Measurements from ENCODE around the gene VRK2. TPM values are rescaled to one million over a fixed set of nuclear protein-coding genes. Genes with fewer than 3 reads are reported as not detected.
"Not testable (repeated sequence)": the region's sequence is repeated elsewhere in the genome, so short reads cannot be mapped to it uniquely, and the experiment has no call there.

The VRK2 gene
- total RNA-seq, 1 experiment from 2014 or later = 33.0 TPM

GRCh38 chr2:58113563-58113962 lies 67.0 kb downstream of the VRK2 start:
- CTCF ChIA-PET; H2AFZ ChIP-seq (ENCODE audit: low read depth, low read length, poor library complexity, severe bottlenecking); H3K27me3 ChIP-seq (ENCODE audit: insufficient read depth, low read length); POLR2A ChIA-PET; BruUV-seq (replicated peaks); intact Hi-C loops (cut with micrococcal nuclease); RAD21 ChIA-PET (ENCODE audit: low non-redundant PET in 1 of 2, low total read pairs in 2 of 2, uncharacterized antibody in 2 of 2, unreplicated experiment in 2 of 2); H3K36me3 ChIP-seq (ENCODE audit: control insufficient read depth in 1 of 2, insufficient read depth in 2 of 2, low read length in 2 of 2); H3K9me2 ChIP-seq (ENCODE audit: insufficient read depth); H3K9me3 ChIP-seq (ENCODE audit: control insufficient read depth in 1 of 2, insufficient read depth in 1 of 2, low read depth in 1 of 2, low read length in 2 of 2); H4K20me1 ChIP-seq (ENCODE audit: insufficient read depth): not testable (repeated sequence)
- H3K27ac ChIP-seq (ENCODE audit: low read depth, low read length) = peak overlapping the region; percentile 66
- DNase-seq (ENCODE audit: low read depth, low spot score) (peak; percentile 57), ATAC-seq (peak; percentile 26; the same call in 1 of the 2 replicates)
- peak overlapping the region; percentile 63 for H3K4me2 ChIP-seq (ENCODE audit: low read length)
- peak overlapping the region; percentile 56 for H3K9ac ChIP-seq (ENCODE audit: low read length)
- H3K4me1 ChIP-seq (ENCODE audit: control insufficient read depth in 1 of 2, insufficient read depth in 2 of 2, low read length in 2 of 2) = peaks cover 18 to 66% of the 10 kb centered on the region in 2 experiments
- H3K79me2 ChIP-seq (ENCODE audit: insufficient read depth, low read length) = peaks cover 69% of the 10 kb centered on the region
- H3K4me3 ChIP-seq (replicated peaks in 1 of 2; ENCODE audit: low read depth in 1 of 2, low read length in 2 of 2) = peak overlapping the region; percentile 28
- TF ChIP-seq JUND (IDR thresholded peaks at IDR 0.05) = peak; percentile 25; the same call in 1 of the 2 replicates
- TF ChIP-seq SP1 (IDR thresholded peaks at IDR 0.05; ENCODE audit: low read depth) = peak; percentile 45; the same call in 1 of the 2 replicates
- peak; percentile 54; the same call in 1 of the 2 replicates for TF ChIP-seq POLR2AphosphoS5 (IDR thresholded peaks at IDR 0.05; ENCODE audit: low read depth, low read length)
- TF ChIP-seq RAD21 (IDR thresholded peaks at IDR 0.05; ENCODE audit: low read depth) = 0 out of 2 replicates have a peak, but pooled peaks have one; percentile 5

GRCh38 chr2:58120626-58121229 lies 74.1 kb downstream of the VRK2 start:
- no TSS peak for BruUV-seq (replicated peaks)
- Histone ChIP-seq H3K4me2 (ENCODE audit: low read length) (no peak overlapping the region), H3K27ac (ENCODE audit: low read depth, low read length) (no peak overlapping the region), H3K4me1 (ENCODE audit: control insufficient read depth in 1 of 2, insufficient read depth in 2 of 2, low read length in 2 of 2) (peaks cover 7 to 27% of the 10 kb centered on the region in 2 experiments), H3K9me3 (ENCODE audit: control insufficient read depth in 1 of 2, insufficient read depth in 1 of 2, low read depth in 1 of 2, low read length in 2 of 2) (no peaks in the 10 kb centered on the region), H4K20me1 (ENCODE audit: insufficient read depth) (no peaks in the 10 kb centered on the region), H3K27me3 (ENCODE audit: insufficient read depth, low read length) (no peaks in the 10 kb centered on the region), H3K9me2 (ENCODE audit: insufficient read depth) (0 out of 2 replicates have a peak, but pooled peaks cover 6% of the 10 kb centered on the region), H3K9ac (ENCODE audit: low read length) (no peak overlapping the region), H3K79me2 (ENCODE audit: insufficient read depth, low read length) (peaks cover 33% of the 10 kb centered on the region), H3K4me3 (replicated peaks in 1 of 2; ENCODE audit: low read depth in 1 of 2, low read length in 2 of 2) (no peak overlapping the region), H3K36me3 (ENCODE audit: control insufficient read depth in 1 of 2, insufficient read depth in 2 of 2, low read length in 2 of 2) (no peaks in the 10 kb centered on the region), H2AFZ (ENCODE audit: low read depth, low read length, poor library complexity, severe bottlenecking) (no peak overlapping the region)
- ATAC-seq (no peak), DNase-seq (ENCODE audit: low read depth, low spot score) (no peak)
- CTCF ChIA-PET = no interaction called here
- POLR2A ChIA-PET = no interaction called here
- intact Hi-C loops (cut with micrococcal nuclease) = loop anchor here (10.0 kb wide), 1 partner anchor 366 kb away; no protein-coding TSS in a partner anchor
- RAD21 ChIA-PET (ENCODE audit: low non-redundant PET in 1 of 2, low total read pairs in 2 of 2, uncharacterized antibody in 2 of 2, unreplicated experiment in 2 of 2) = no interaction called here
- TF ChIP-seq ZFX (IDR thresholded peaks at IDR 0.05) (no peak), CTCF (IDR thresholded peaks at IDR 0.05 in 2 of 3, conservative IDR thresholded peaks at IDR 0.05 in 1 of 3; ENCODE audit: borderline replicate concordance in 1 of 3, insufficient read depth in 1 of 3, low read depth in 2 of 3, low read length in 2 of 3) (no peak), MAX (IDR thresholded peaks at IDR 0.05) (no peak), EZH2phosphoT487 (IDR thresholded peaks at IDR 0.05; ENCODE audit: borderline replicate concordance) (no peak), EZH2 (IDR thresholded peaks at IDR 0.05) (no peak), RAD21 (IDR thresholded peaks at IDR 0.05; ENCODE audit: low read depth) (no peak), EGR1 (IDR thresholded peaks at IDR 0.05; ENCODE audit: low read depth) (no peak), SIN3A (IDR thresholded peaks at IDR 0.05; ENCODE audit: low read depth) (no peak), ELF1 (IDR thresholded peaks at IDR 0.05; ENCODE audit: borderline replicate concordance, low read depth) (no peak), CEBPB (IDR thresholded peaks at IDR 0.05; ENCODE audit: low read depth) (no peak), SRF (IDR thresholded peaks at IDR 0.05; ENCODE audit: low read depth) (no peak), YY1 (IDR thresholded peaks at IDR 0.05; ENCODE audit: extremely low read depth, insufficient replicate concordance, low read depth, low read length) (no peak), ZNF274 (IDR thresholded peaks at IDR 0.05; ENCODE audit: low read depth, low read length) (no peak)
